PC-3 (cell line): ENCODE measurements around the gene PRDM10.

ENCODE experiments used
- CTCF ChIP-seq: fragments of 300-600 bp; sonication (generic); conservative IDR thresholded peaks from 2 replicates; pipeline ENCODE4 v1.5.1; 2017; ENCODE audit warnings: antibody characterized with exemption, low read depth, mild to moderate bottlenecking, low read length
- EZH2 ChIP-seq: fragments of 300-600 bp; sonication (generic); IDR thresholded peaks from one replicate; pipeline ENCODE4 v1.6.1; 2017; ENCODE audit warnings: antibody characterized with exemption, mild to moderate bottlenecking, low read length; ENCODE audit not compliant: unreplicated experiment
- EZH2phosphoT487 ChIP-seq: fragments of 300-600 bp; sonication (generic); IDR thresholded peaks from 2 replicates; pipeline ENCODE4 v1.6.1; 2018; ENCODE audit warnings: mild to moderate bottlenecking, antibody characterized with exemption, low read length, borderline replicate concordance

- TF ChIP-seq CTCF (no peak), EZH2 (no peak), EZH2phosphoT487 (no peak)
These were observed 73.5 kb downstream of the PRDM10 start for GRCh38 chr11:129928923-129929692.
